SK-N-MC (cell line): ENCODE results near the gene DOCK8.

ENCODE experiments used
- EZH2 ChIP-seq: fragments of 200-600 bp; sonication (generic); IDR thresholded peaks from one replicate; pipeline ENCODE4 v1.6.1; 2017; ENCODE audit warnings: antibody characterized with exemption
- FOXP2 ChIP-seq: optimal IDR thresholded peaks from 2 replicates; pipeline ENCODE3; 2011; ENCODE audit warnings: mild to moderate bottlenecking, moderate library complexity; ENCODE audit not compliant: insufficient read depth; ENCODE audit errors: extremely low read length, control extremely low read depth
- POLR2AphosphoS5 ChIP-seq: IDR thresholded peaks from 2 replicates; pipeline ENCODE4 v1.6.1; 2012; ENCODE audit warnings: mild to moderate bottlenecking, low read depth, low read length, borderline replicate concordance

DNA sequence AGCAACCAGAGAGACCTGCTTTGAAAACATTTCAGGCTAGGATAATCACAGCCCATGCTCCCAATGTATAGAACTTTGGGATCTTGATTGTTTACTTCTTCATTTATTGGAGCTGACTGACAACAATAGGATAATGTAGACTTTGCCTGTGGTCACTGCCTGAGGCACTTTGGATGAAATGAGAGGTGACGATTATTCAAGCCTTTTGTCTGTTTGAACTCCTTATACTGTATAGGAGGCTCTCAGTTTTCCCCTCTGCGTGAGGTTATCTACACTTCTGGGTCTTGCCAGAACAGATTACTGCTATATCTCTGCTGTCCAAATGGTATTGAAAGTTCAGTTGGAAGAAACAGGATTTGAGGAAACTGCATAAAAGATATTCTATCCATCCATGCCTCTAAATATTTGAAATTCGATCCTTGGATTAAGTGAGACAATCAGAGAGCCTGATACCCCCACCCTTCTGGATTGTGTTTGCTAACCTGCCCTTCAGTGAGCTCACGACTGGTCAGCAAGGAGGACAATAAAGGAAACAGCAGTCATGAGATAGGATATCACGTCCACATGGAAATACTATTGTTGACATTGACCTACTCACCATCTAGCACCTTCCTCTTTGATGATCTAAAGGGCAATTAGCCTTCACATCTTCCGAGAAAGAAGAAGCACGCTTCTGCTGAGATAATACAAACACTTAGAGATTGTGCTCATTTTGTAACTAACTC, 98.1 kb downstream of the DOCK8 start:
- TF ChIP-seq POLR2AphosphoS5 (no peak), FOXP2 (no peak), EZH2 (no peak)
